Coronary artery (tissue), 2 donors: ENCODE results near the gene SLC35F1.
A peak's percentile ranks its signal among the peaks of the same experiment; 100 is the strongest.
"Not testable (repeated sequence)": the region's sequence is repeated elsewhere in the genome, so short reads cannot be mapped to it uniquely, and the experiment has no call there.

Experiments
- DNase-seq: peaks from one replicate; pipeline ENCODE4 v3.0.0-alpha.2; 2017; ENCODE audit warnings: low spot score
- H3K27ac ChIP-seq, 2 donors: fragments of 200-600 bp; sonication (generic); one replicate each; pipeline ENCODE4 v1.5.1; 2016 to 2019
- H3K4me3 ChIP-seq: fragments of 200-600 bp; sonication (generic); 2 replicates; pipeline ENCODE4 v1.5.1; 2016; ENCODE audit warnings: mild to moderate bottlenecking, moderate library complexity
- CTCF ChIP-seq: fragments of 200-600 bp; sonication (generic); IDR thresholded peaks from one replicate; pipeline ENCODE4 v1.5.1; 2019; ENCODE audit warnings: antibody characterized with exemption

The SLC35F1 gene

GRCh38 chr6:117960877-117961276, 53.8 kb downstream of the SLC35F1 start:
- TF ChIP-seq CTCF, result no peak
- DNase-seq, result no peak
- Histone ChIP-seq H3K27ac (no peak overlapping the region), H3K4me3 (no peak overlapping the region)

DNA sequence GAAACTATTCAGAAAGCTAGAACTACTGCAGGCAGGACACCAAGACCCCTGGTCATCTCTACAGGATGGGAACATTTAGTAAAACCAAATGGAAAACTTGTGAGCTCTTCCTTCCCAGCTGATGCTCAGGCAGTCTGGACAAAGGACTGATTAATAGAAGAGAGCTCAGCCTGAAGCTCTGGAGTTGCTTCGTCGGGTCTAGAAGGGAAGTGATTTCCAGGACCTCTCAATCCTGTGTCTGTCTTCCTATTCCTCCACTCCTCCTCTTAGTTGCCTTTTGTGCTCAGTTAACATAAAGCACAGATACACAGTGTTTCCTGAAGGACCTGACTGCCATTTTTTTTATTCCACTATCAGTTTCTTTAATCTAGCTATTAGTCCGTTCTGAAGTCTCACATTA, 54.2 kb downstream of the SLC35F1 start:
- Histone ChIP-seq H3K27ac (no peak overlapping the region), H3K4me3 (no peak overlapping the region)
- no peak for DNase-seq
- no peak for TF ChIP-seq CTCF

DNA sequence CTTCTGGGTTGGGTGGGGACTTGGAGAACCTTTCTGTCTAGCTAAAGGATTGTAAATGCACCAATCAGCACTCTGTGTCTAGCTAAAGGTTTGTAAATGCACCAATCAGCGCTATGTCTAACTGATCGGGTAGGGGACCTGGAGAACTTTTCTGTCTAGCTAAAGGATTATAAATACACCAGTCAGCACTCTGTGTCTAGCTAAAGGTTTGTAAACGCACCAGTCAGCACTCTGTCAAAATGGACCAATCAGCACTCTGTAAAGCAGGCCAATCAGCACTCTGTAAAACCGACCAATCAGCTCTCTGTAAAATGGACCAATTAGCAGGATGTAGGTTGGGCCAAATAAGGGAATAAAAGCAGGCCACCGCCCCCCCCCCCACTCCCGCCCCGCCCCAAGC, 58.7 kb downstream of the SLC35F1 start:
- H3K4me3 ChIP-seq, H3K27ac ChIP-seq, DNase-seq: not testable (repeated sequence)

GRCh38 chr6:117971637-117972036, 64.6 kb downstream of the SLC35F1 start:
- H3K27ac ChIP-seq, result no peak overlapping the region
- H3K4me3 ChIP-seq, result no peak overlapping the region
- no peak for TF ChIP-seq CTCF
- no peak for DNase-seq

GRCh38 chr6:117974914-117975627, 68.0 kb downstream of the SLC35F1 start:
- TF ChIP-seq CTCF, result no peak
- Histone ChIP-seq H3K27ac (no peak overlapping the region), H3K4me3 (no peak overlapping the region)
- no peak for DNase-seq

- no peak for DNase-seq
- Histone ChIP-seq H3K4me3 (no peak overlapping the region), H3K27ac (no peak overlapping the region)
- peak; percentile 22 for TF ChIP-seq CTCF
Measured at GRCh38 chr6:117976030-117976651, 69.1 kb downstream of the SLC35F1 start.

DNA sequence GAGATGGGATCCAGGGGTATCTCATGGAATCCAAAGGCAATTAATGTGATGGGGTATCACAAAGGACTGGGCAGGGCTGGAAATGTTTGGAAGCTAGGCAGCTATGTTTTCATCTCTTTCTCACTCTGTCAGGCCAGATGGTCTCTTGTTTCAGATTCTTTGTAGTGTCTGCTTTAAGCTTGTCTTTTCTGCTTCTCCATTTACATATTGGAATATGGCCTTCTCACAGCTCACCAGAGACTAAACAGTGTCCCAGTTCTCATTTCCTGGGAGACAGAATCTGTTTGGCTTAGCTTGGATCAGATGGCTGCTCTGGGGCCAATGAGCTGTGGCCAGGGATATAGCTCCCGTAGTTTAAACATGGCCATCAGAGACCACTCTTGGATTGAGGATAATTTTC, 78.9 kb downstream of the SLC35F1 start:
- Histone ChIP-seq H3K4me3 (no peak overlapping the region), H3K27ac (no peak overlapping the region)
- DNase-seq, result no peak
- no peak for TF ChIP-seq CTCF
